KMS-11 (cell line): ENCODE results near the gene SYS1.

Source experiments
- H2AFZ ChIP-seq: fragments of 200-600 bp; sonication (generic); 2 replicates; pipeline ENCODE4 v1.6.1; 2016; ENCODE audit warnings: antibody characterized with exemption, mixed run types, low read depth
- H3K27ac ChIP-seq: fragments of 200-600 bp; sonication (generic); 2 replicates; pipeline ENCODE4 v1.6.1; 2016; ENCODE audit warnings: mild to moderate bottlenecking, mixed run types
- H3K27me3 ChIP-seq: fragments of 200-600 bp; sonication (generic); 2 replicates; pipeline ENCODE4 v1.6.1; 2017; ENCODE audit warnings: mild to moderate bottlenecking, low read depth, mixed run types, moderate library complexity; ENCODE audit not compliant: insufficient read depth
- H3K36me3 ChIP-seq: fragments of 200-600 bp; sonication (generic); 2 replicates; pipeline ENCODE4 v1.6.1; 2017; ENCODE audit warnings: mild to moderate bottlenecking, mixed run types; ENCODE audit not compliant: insufficient read depth
- H3K4me1 ChIP-seq: fragments of 200-600 bp; sonication (generic); 2 replicates; pipeline ENCODE4 v1.6.1; 2016; ENCODE audit warnings: mild to moderate bottlenecking, low read depth, mixed run types; ENCODE audit not compliant: poor library complexity, severe bottlenecking
- H3K4me2 ChIP-seq: fragments of 200-600 bp; sonication (generic); 2 replicates; pipeline ENCODE4 v1.7.0; 2016; ENCODE audit warnings: mild to moderate bottlenecking, mixed run types
- H3K4me3 ChIP-seq: fragments of 200-600 bp; sonication (generic); IDR thresholded peaks from 2 replicates; pipeline ENCODE4 v1.6.1; 2017; ENCODE audit warnings: low read depth, low read length, mixed read lengths; ENCODE audit not compliant: insufficient read depth
- H3K79me2 ChIP-seq: fragments of 200-600 bp; sonication (generic); 2 replicates; pipeline ENCODE4 v1.6.1; 2016; ENCODE audit warnings: low read depth, mixed run types; ENCODE audit not compliant: insufficient read depth
- H3K9ac ChIP-seq: fragments of 200-600 bp; sonication (generic); 2 replicates; pipeline ENCODE4 v1.6.1; 2016; ENCODE audit warnings: mild to moderate bottlenecking, mixed run types
- H4K20me1 ChIP-seq: fragments of 200-600 bp; sonication (generic); 2 replicates; pipeline ENCODE4 v1.6.1; 2016; ENCODE audit warnings: mild to moderate bottlenecking, mixed run types; ENCODE audit not compliant: insufficient read depth
- CTCF ChIP-seq: fragments of 200-600 bp; sonication (generic); conservative IDR thresholded peaks from 2 replicates; pipeline ENCODE4 v1.6.1; 2017; ENCODE audit warnings: low read depth, mild to moderate bottlenecking, antibody characterized with exemption, low read length, moderate library complexity, mixed read lengths

Gene SYS1

GRCh38 chr20:45366631-45367030, 3.7 kb downstream of the SYS1 start:
- peaks cover 32% of the 10 kb centered on the region for H3K4me1 ChIP-seq
- no peak overlapping the region for H2AFZ ChIP-seq
- peaks cover 13% of the 10 kb centered on the region for H3K79me2 ChIP-seq
- H4K20me1 ChIP-seq, result no peaks in the 10 kb centered on the region
- no peak overlapping the region for H3K4me3 ChIP-seq
- TF ChIP-seq CTCF, result no peak
- H3K36me3 ChIP-seq, result no peaks in the 10 kb centered on the region
- H3K4me2 ChIP-seq, result no peak overlapping the region
- H3K9ac ChIP-seq, result no peak overlapping the region
- no peaks in the 10 kb centered on the region for H3K27me3 ChIP-seq
- H3K27ac ChIP-seq, result no peak overlapping the region

GRCh38 chr20:45367126-45367525, 4.2 kb downstream of the SYS1 start:
- Histone ChIP-seq H3K4me3 (no peak overlapping the region), H3K27ac (no peak overlapping the region), H3K4me1 (peaks cover 32% of the 10 kb centered on the region), H2AFZ (no peak overlapping the region), H4K20me1 (no peaks in the 10 kb centered on the region), H3K9ac (no peak overlapping the region), H3K36me3 (no peaks in the 10 kb centered on the region), H3K27me3 (no peaks in the 10 kb centered on the region), H3K4me2 (no peak overlapping the region; the same call in 1 of the 2 replicates), H3K79me2 (peaks cover 13% of the 10 kb centered on the region)
- TF ChIP-seq CTCF, result no peak

- no peak for TF ChIP-seq CTCF
- Histone ChIP-seq H3K9ac (no peak overlapping the region), H3K27ac (peak overlapping the region; percentile 1; the same call in 1 of the 2 replicates), H3K27me3 (no peaks in the 10 kb centered on the region), H2AFZ (no peak overlapping the region), H4K20me1 (no peaks in the 10 kb centered on the region), H3K79me2 (peaks cover 13% of the 10 kb centered on the region), H3K36me3 (no peaks in the 10 kb centered on the region), H3K4me1 (peaks cover 36% of the 10 kb centered on the region), H3K4me3 (no peak overlapping the region), H3K4me2 (peak overlapping the region; percentile 33)
Measured at GRCh38 chr20:45368221-45368980, 5.4 kb downstream of the SYS1 start.

- no peak for TF ChIP-seq CTCF
- H3K4me2 ChIP-seq, result no peak overlapping the region
- no peaks in the 10 kb centered on the region for H3K79me2 ChIP-seq
- no peaks in the 10 kb centered on the region for H4K20me1 ChIP-seq
- H2AFZ ChIP-seq, result no peak overlapping the region
- no peaks in the 10 kb centered on the region for H3K27me3 ChIP-seq
- H3K27ac ChIP-seq, result no peak overlapping the region
- H3K36me3 ChIP-seq, result no peaks in the 10 kb centered on the region
- no peak overlapping the region for H3K9ac ChIP-seq
- H3K4me1 ChIP-seq, result peaks cover 36% of the 10 kb centered on the region
- no peak overlapping the region for H3K4me3 ChIP-seq
Measured at GRCh38 chr20:45370571-45371160, 7.7 kb downstream of the SYS1 start.
